ENCODE measurements around the gene KXD1. TPM values are rescaled to one million over a fixed set of nuclear protein-coding genes. Genes with fewer than 3 reads are reported as not detected.

KXD1 gene
- total and polyA plus RNA-seq, 2 donors (not counting 1 experiment from before 2014, with no cell fraction given): 90.0 to 166 TPM

GRCh38 chr19:18605196-18605545, 47.5 kb downstream of the KXD1 start:
- Histone ChIP-seq H3K4me3 (ENCODE audit: control extremely low read depth in 1 of 5, extremely low read depth in 1 of 5, insufficient read depth in 1 of 5, low read depth in 2 of 5, low read length in 4 of 5) (no peak overlapping the region), H3K4me1 (ENCODE audit: control insufficient read depth in 2 of 2, insufficient read depth in 2 of 2, low read length in 2 of 2) (peaks cover 29 to 31% of the 10 kb centered on the region in 2 donors), H3K36me3 (replicated peaks in 1 of 2; ENCODE audit: control extremely low read depth in 1 of 2, control insufficient read depth in 1 of 2, extremely low read depth in 1 of 2, insufficient read depth in 2 of 2, low read length in 1 of 2) (no peaks in the 10 kb centered on the region), H3K27me3 (replicated peaks in 1 of 4; ENCODE audit: control extremely low read depth in 1 of 4, control insufficient read depth in 3 of 4, insufficient read depth in 4 of 4, low read length in 3 of 4) (peaks cover 0 to 71% (median 50%) of the 10 kb centered on the region in 4 experiments), H3K9me3 (ENCODE audit: control extremely low read depth in 1 of 3, control insufficient read depth in 2 of 3, insufficient read depth in 1 of 3, low read length in 2 of 3) (peaks cover 0 to 12% (median 0%) of the 10 kb centered on the region in 3 donors), H3K79me2 (ENCODE audit: control insufficient read depth, insufficient read depth, low read length) (no peaks in the 10 kb centered on the region), H2AFZ (ENCODE audit: insufficient read depth, low read depth, low read length, poor library complexity, severe bottlenecking) (no peak overlapping the region), H3K27ac (ENCODE audit: low read length in 2 of 2) (no peak overlapping the region), H3K4me2 (replicated peaks; ENCODE audit: low read depth, low read length, poor library complexity, severe bottlenecking) (peak overlapping the region; percentile 47), H3K9ac (ENCODE audit: low read length) (no peak overlapping the region), H4K20me1 (ENCODE audit: control insufficient read depth, insufficient read depth, low read length, poor library complexity, severe bottlenecking) (no peaks in the 10 kb centered on the region)
- TF ChIP-seq, protein P1, sequence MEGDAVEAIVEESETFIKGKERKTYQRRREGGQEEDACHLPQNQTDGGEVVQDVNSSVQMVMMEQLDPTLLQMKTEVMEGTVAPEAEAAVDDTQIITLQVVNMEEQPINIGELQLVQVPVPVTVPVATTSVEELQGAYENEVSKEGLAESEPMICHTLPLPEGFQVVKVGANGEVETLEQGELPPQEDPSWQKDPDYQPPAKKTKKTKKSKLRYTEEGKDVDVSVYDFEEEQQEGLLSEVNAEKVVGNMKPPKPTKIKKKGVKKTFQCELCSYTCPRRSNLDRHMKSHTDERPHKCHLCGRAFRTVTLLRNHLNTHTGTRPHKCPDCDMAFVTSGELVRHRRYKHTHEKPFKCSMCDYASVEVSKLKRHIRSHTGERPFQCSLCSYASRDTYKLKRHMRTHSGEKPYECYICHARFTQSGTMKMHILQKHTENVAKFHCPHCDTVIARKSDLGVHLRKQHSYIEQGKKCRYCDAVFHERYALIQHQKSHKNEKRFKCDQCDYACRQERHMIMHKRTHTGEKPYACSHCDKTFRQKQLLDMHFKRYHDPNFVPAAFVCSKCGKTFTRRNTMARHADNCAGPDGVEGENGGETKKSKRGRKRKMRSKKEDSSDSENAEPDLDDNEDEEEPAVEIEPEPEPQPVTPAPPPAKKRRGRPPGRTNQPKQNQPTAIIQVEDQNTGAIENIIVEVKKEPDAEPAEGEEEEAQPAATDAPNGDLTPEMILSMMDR (IDR thresholded peaks at IDR 0.05): no peak
- TF ChIP-seq EZH2 (IDR thresholded peaks at IDR 0.05; ENCODE audit: borderline replicate concordance, insufficient read depth, low read depth, low read length, poor library complexity, severe bottlenecking): no peak
- intact Hi-C loops (cut with micrococcal nuclease): no loop called here
- Mint-ChIP-seq H3K4me1 (peaks cover 23% of the 10 kb centered on the region), H3K27me3 (peaks cover 45% of the 10 kb centered on the region), H3K27ac (no peak overlapping the region), H3K4me3 (peak overlapping the region; percentile 66), H3K9me3 (ENCODE audit: insufficient read depth) (no peaks in the 10 kb centered on the region)
- WGBS (ENCODE audit: insufficient coverage): 12% methylated on average over 17 of the region's 17 CpGs
- POLR2A ChIA-PET: no interaction called here
- CTCF ChIA-PET: interaction anchor here (0.6 kb wide), 1 partner anchor 19 kb away, joined by 3 read pairs; no protein-coding TSS in a partner anchor
- DNase-seq (no peak), ATAC-seq (ENCODE audit: low read depth) (no peak)

GRCh38 chr19:18605546-18606280, 48.0 kb downstream of the KXD1 start:
- ChIA-PET POLR2A (no interaction called here), CTCF (interaction anchor here (0.6 kb wide), 1 partner anchor 19 kb away, joined by 3 read pairs; no protein-coding TSS in a partner anchor)
- Mint-ChIP-seq H3K4me3 (peak overlapping the region; percentile 66), H3K27ac (no peak overlapping the region), H3K9me3 (ENCODE audit: insufficient read depth) (no peaks in the 10 kb centered on the region), H3K4me1 (peaks cover 23% of the 10 kb centered on the region), H3K27me3 (peaks cover 45% of the 10 kb centered on the region)
- H3K27ac ChIP-seq (ENCODE audit: low read length in 2 of 2): no peak overlapping the region
- H3K79me2 ChIP-seq (ENCODE audit: control insufficient read depth, insufficient read depth, low read length): no peaks in the 10 kb centered on the region
- no peak overlapping the region for H2AFZ ChIP-seq (ENCODE audit: insufficient read depth, low read depth, low read length, poor library complexity, severe bottlenecking)
- H3K9me3 ChIP-seq (ENCODE audit: control extremely low read depth in 1 of 3, control insufficient read depth in 2 of 3, insufficient read depth in 1 of 3, low read length in 2 of 3): peaks cover 0 to 15% (median 0%) of the 10 kb centered on the region in 3 donors
- intact Hi-C loops (cut with micrococcal nuclease): no loop called here
- WGBS (ENCODE audit: insufficient coverage): 2% methylated on average over 65 of the region's 65 CpGs
- H3K4me2 ChIP-seq (replicated peaks; ENCODE audit: low read depth, low read length, poor library complexity, severe bottlenecking): peak overlapping the region; percentile 47
- no peaks in the 10 kb centered on the region for H3K36me3 ChIP-seq (replicated peaks in 1 of 2; ENCODE audit: control extremely low read depth in 1 of 2, control insufficient read depth in 1 of 2, extremely low read depth in 1 of 2, insufficient read depth in 2 of 2, low read length in 1 of 2)
- ATAC-seq (ENCODE audit: low read depth) (peak; percentile 12), DNase-seq (no peak)
- no peaks in the 10 kb centered on the region for H4K20me1 ChIP-seq (ENCODE audit: control insufficient read depth, insufficient read depth, low read length, poor library complexity, severe bottlenecking)
- no peak for TF ChIP-seq EZH2 (IDR thresholded peaks at IDR 0.05; ENCODE audit: borderline replicate concordance, insufficient read depth, low read depth, low read length, poor library complexity, severe bottlenecking)
- TF ChIP-seq, protein P1 (IDR thresholded peaks at IDR 0.05): no peak
- no peak overlapping the region for H3K4me3 ChIP-seq (ENCODE audit: control extremely low read depth in 1 of 5, extremely low read depth in 1 of 5, insufficient read depth in 1 of 5, low read depth in 2 of 5, low read length in 4 of 5)
- no peak overlapping the region for H3K9ac ChIP-seq (ENCODE audit: low read length)
- H3K4me1 ChIP-seq (ENCODE audit: control insufficient read depth in 2 of 2, insufficient read depth in 2 of 2, low read length in 2 of 2): peaks cover 31 to 33% of the 10 kb centered on the region in 2 donors
- H3K27me3 ChIP-seq (replicated peaks in 1 of 4; ENCODE audit: control extremely low read depth in 1 of 4, control insufficient read depth in 3 of 4, insufficient read depth in 4 of 4, low read length in 3 of 4): peaks cover 0 to 77% (median 55%) of the 10 kb centered on the region in 4 experiments

Data from B cell (primary cell).